Heart right ventricle (tissue), 16 donors: ENCODE results near the gene FOXC2. TPM values are rescaled to one million over a fixed set of nuclear protein-coding genes. Genes with fewer than 3 reads are reported as not detected.
A peak's percentile ranks its signal among the peaks of the same experiment; 100 is the strongest.

Experiments used
- ATAC-seq, 8 donors: fragments of 200-7000 bp; cut with Tn5 transposase; one replicate each; pipeline ENCODE4 v1.9.1; 2020; ENCODE audit warnings: mild to moderate bottlenecking in 8 of 8, moderate library complexity in 8 of 8, moderate number of reproducible peaks in 1 of 8
- DNase-seq, 2 donors: peaks; one replicate each; pipeline ENCODE4 v3.0.0-alpha.2; 2020
- H3K27ac ChIP-seq, 10 donors: fragments of 200-600 bp; sonication (generic) in 2 of 10; one replicate each; pipeline versions ENCODE4 v1.5.0 to v1.8.0; 2020 to 2022; ENCODE audit warnings: mild to moderate bottlenecking in 3 of 10
- H3K27me3 ChIP-seq, 7 donors: fragments of 200-600 bp; one replicate each; pipeline ENCODE4 v1.8.0; 2021 to 2022; ENCODE audit warnings: mild to moderate bottlenecking in 2 of 7
- H3K36me3 ChIP-seq, 9 donors: fragments of 200-600 bp; sonication (generic) in 1 of 9; one replicate each; pipeline versions ENCODE4 v1.5.0 to v1.8.0; 2020 to 2022; ENCODE audit warnings: mild to moderate bottlenecking in 2 of 9
- H3K4me1 ChIP-seq, 9 donors: fragments of 200-600 bp; sonication (generic) in 1 of 9; one replicate each; pipeline versions ENCODE4 v1.5.0 to v1.8.0; 2020 to 2022; ENCODE audit warnings: mild to moderate bottlenecking in 4 of 9
- H3K4me3 ChIP-seq, 10 donors: fragments of 200-600 bp; sonication (generic) in 2 of 10; one replicate each; pipeline versions ENCODE4 v1.5.0 to v1.8.0; 2020 to 2022; ENCODE audit warnings: mild to moderate bottlenecking in 7 of 10, moderate library complexity in 2 of 10
- H3K9me3 ChIP-seq, 11 donors: fragments of 200-600 bp in 10 of 11; sonication (generic) in 2 of 11; one replicate each; pipeline versions ENCODE4 v1.5.0 to v1.8.0; 2013 to 2022; ENCODE audit warnings: mild to moderate bottlenecking in 2 of 11, control low read depth in 1 of 11, moderate library complexity in 1 of 11
- CTCF ChIP-seq, 9 donors: fragments of 200-600 bp; sonication (generic) in 2 of 9; IDR thresholded peaks; one replicate each; pipeline versions ENCODE4 v1.5.0 to v1.8.0; 2021 to 2022; ENCODE audit warnings: antibody characterized with exemption in 9 of 9, mild to moderate bottlenecking in 5 of 9, moderate library complexity in 1 of 9
- WGBS, 2 donors: extraction: QIAGEN DNeasy Blood & Tissue Kit; methylation state at CpG; one replicate each; pipeline ENCODE4 v1.1.7; 2013; ENCODE audit warnings: inconsistent platforms in 1 of 2; 5-methylcytosine and 5-hydroxymethylcytosine counted together
- intact Hi-C, 10 donors: fragments of 100-400 bp; cut with DNase I; formaldehyde crosslinking; loops; one replicate each; pipeline versions ENCODE4 v1.11.1 to v1.14.2; 2022
- polyA plus RNA-seq, 2 donors: library from polyadenylated mRNA; stranded (reverse); fragments of 200-250 nt; gene quantifications; one replicate each; pipeline ENCODE4 v1.2.3, GENCODE V29; 2013
- total RNA-seq, 10 donors: library from RNA; stranded (reverse); fragmentation: NEBNext Ultra II Directional in 3 of 10; extraction: Animal tissue kit (Norgen Biotek cat#: 25700) in 3 of 10; gene quantifications; one replicate each; pipeline versions ENCODE4 v1.2.1 to v1.2.4, GENCODE V29; 2021 to 2023
- donor health status: Arrhythmogenic right ventricular cardiomyopathy.
- donor health status: ischemic (EF 13 %, LVEDD 7.1; RV severe dilation, severe dysfunction).
- donor health status: healthy with polysubstance abuse.
- donor health status: DM: no; HTN: yes; CAD: no.
- donor health status: DM: no; HTN: no; CAD: no.
- donor health status: ischemic (EF 25% LVEDD 6.9; RV normal size, moderate dysfunction).
- donor health status: ischemic (EF 25% LVEDD 5.7; RV mildly dilated, moderate dysfunction).
- donor health status: healthy.
- donor health status: DM: yes; HTN: yes; CAD: no.
- donor health status: Ischemic cardiomyopathy.
- donor health status: ischemic (EF 35%, LVEDD 5.7; RV mildly dilated, moderate dysfunction).
- donor health status: nonischemic (EF 11% LVEDD 7.7; RV severe dilation, severe dysfunction).
- donor health status: DM: yes; HTN: yes; CAD: no.
- donor health status: PGD.
- donor health status: ischemic (EF 29% LVEDD 5.4; RV normal size, mild dysfunction).
- donor health status: nonischemic (EF 23%, LVEDD 6.1; RV moderate dilation, normal function).

FOXC2 gene
- total and polyA plus RNA-seq, 12 donors, result 0.66 to 2.2 (median 1.6) TPM

GRCh38 chr16:86519649-86520316 is 46.8 kb upstream of the FOXC2 start:
- intact Hi-C loops, result loop anchor here (2.0 to 10.0 kb wide), 9 partner anchors 177 to 705 kb away; no protein-coding TSS in a partner anchor
- H3K9me3 ChIP-seq, result no peaks in the 10 kb centered on the region
- WGBS, 2 donors, result 20 to 22% methylated on average over 31 of the region's 31 CpGs
- TF ChIP-seq CTCF (IDR thresholded peaks at IDR 0.05), result peak; percentile 76 to 95 (median 92)
- peak; percentile 32 to 73 (median 46) for ATAC-seq
- DNase-seq, result peak; percentile 40 to 66
- H3K4me3 ChIP-seq, result no peak overlapping the region
- H3K36me3 ChIP-seq, result no peaks in the 10 kb centered on the region
- H3K27ac ChIP-seq, result no peak overlapping the region
- H3K27me3 ChIP-seq, result peaks cover 13 to 96% (median 85%) of the 10 kb centered on the region in 7 donors
- H3K4me1 ChIP-seq, result peaks cover 0 to 29% (median 15%) of the 10 kb centered on the region in 9 donors

- Histone ChIP-seq H3K27ac (no peak overlapping the region), H3K4me1 (peaks cover 0 to 26% (median 13%) of the 10 kb centered on the region in 9 donors), H3K36me3 (no peaks in the 10 kb centered on the region), H3K4me3 (no peak overlapping the region), H3K27me3 (peaks cover 13 to 88% (median 77%) of the 10 kb centered on the region in 7 donors), H3K9me3 (no peaks in the 10 kb centered on the region)
- 39 to 47% methylated on average over 30 of the region's 30 CpGs for WGBS, 2 donors
- ATAC-seq (peak in 1 of 8 donors; percentile 40), DNase-seq (no peak)
- TF ChIP-seq CTCF (IDR thresholded peaks at IDR 0.05), result peak in 1 of 9 donors; percentile 10
- intact Hi-C loops, result loop anchor here in 4 of 10 donors (2.0 to 5.0 kb wide), 4 partner anchors 448 to 700 kb away; no protein-coding TSS in a partner anchor
These were observed 46.1 kb upstream of the FOXC2 start for GRCh38 chr16:86520317-86521210.

- Histone ChIP-seq H3K27me3 (peaks cover 12 to 79% (median 68%) of the 10 kb centered on the region in 7 donors), H3K36me3 (no peaks in the 10 kb centered on the region), H3K9me3 (no peaks in the 10 kb centered on the region), H3K27ac (no peak overlapping the region), H3K4me3 (no peak overlapping the region), H3K4me1 (peaks cover 0 to 16% (median 6%) of the 10 kb centered on the region in 9 donors)
- no peak for TF ChIP-seq CTCF (IDR thresholded peaks at IDR 0.05)
- intact Hi-C loops, result loop anchor here in 4 of 10 donors (2.0 to 5.0 kb wide), 4 partner anchors 449 to 701 kb away; no protein-coding TSS in a partner anchor
- DNase-seq (no peak), ATAC-seq (no peak)
- WGBS, 2 donors, result 74 to 76% methylated on average over 35 of the region's 35 CpGs
These were observed 45.1 kb upstream of the FOXC2 start for GRCh38 chr16:86521236-86522197.
